Kidney (tissue), 22 donors: Measurements from ENCODE around the gene SIRT4. TPM values are rescaled to one million over a fixed set of nuclear protein-coding genes. Genes with fewer than 3 reads are reported as not detected.
"Not testable (repeated sequence)": the region's sequence is repeated elsewhere in the genome, so short reads cannot be mapped to it uniquely, and the experiment has no call there.

Source experiments
- DNase-seq, 5 donors: peaks; one replicate each; pipeline ENCODE4 v3.0.0-alpha.2; 2013 to 2020
- FAIRE-seq: peaks from 2 replicates; lab custom pipeline; 2012; peaks lifted over from hg19 to GRCh38; lab: Jason Lieb, UNC
- H3K27ac ChIP-seq, 2 donors: one replicate each; pipeline ENCODE4 v1.7.0; 2013; ENCODE audit warnings: low read depth in 2 of 2, low read length in 2 of 2, inconsistent platforms in 1 of 2
- H3K27me3 ChIP-seq: one replicate; pipeline ENCODE4 v1.7.1; 2013; ENCODE audit warnings: low read length, inconsistent platforms; ENCODE audit not compliant: control insufficient read depth, insufficient read depth
- H3K36me3 ChIP-seq, 3 donors: one replicate each; pipeline versions ENCODE4 v1.7.0 to v1.7.1; 2013; ENCODE audit warnings: low read length in 3 of 3, control low read depth in 1 of 3, inconsistent platforms in 1 of 3; ENCODE audit not compliant: insufficient read depth in 3 of 3, control insufficient read depth in 2 of 3
- H3K4me1 ChIP-seq, 3 donors: one replicate each; pipeline versions ENCODE4 v1.7.0 to v1.7.1; 2013; ENCODE audit warnings: low read length in 3 of 3, inconsistent platforms in 1 of 3, low read depth in 1 of 3; ENCODE audit not compliant: control insufficient read depth in 2 of 3, insufficient read depth in 2 of 3
- H3K4me3 ChIP-seq, 3 donors: one replicate each; pipeline versions ENCODE4 v1.7.0 to v1.8.1; 2013; ENCODE audit warnings: low read length in 3 of 3, control low read depth in 1 of 3, inconsistent platforms in 1 of 3
- H3K9ac ChIP-seq, 3 donors: one replicate each; pipeline versions ENCODE4 v1.7.0 to v1.7.1; 2013; ENCODE audit warnings: low read length in 3 of 3, control low read depth in 1 of 3, inconsistent platforms in 1 of 3
- H3K9me3 ChIP-seq, 3 donors: one replicate each; pipeline versions ENCODE4 v1.7.0 to v1.7.1; 2013; ENCODE audit warnings: low read length in 3 of 3, control low read depth in 1 of 3, inconsistent platforms in 1 of 3; ENCODE audit not compliant: control insufficient read depth in 2 of 3, insufficient read depth in 1 of 3
- CTCF ChIP-seq: IDR thresholded peaks from 3 replicates; pipeline ENCODE4 v1.5.1; 2012; ENCODE audit warnings: mild to moderate bottlenecking, moderate library complexity, borderline replicate concordance; ENCODE audit not compliant: insufficient read depth; ENCODE audit errors: extremely low read depth
- intact Hi-C: fragments of 100-400 bp; cut with DNase I; formaldehyde crosslinking; loops from one replicate; pipeline ENCODE4 v1.11.1; 2022
- long read RNA-seq, 10 donors: library from polyadenylated mRNA in 1 of 10; unstranded in 1 of 10; transcript quantifications; one replicate each; pipeline ENCODE4 v2.0.0 and lab custom pipeline, GENCODE V29; 2021 to 2026
- polyA plus RNA-seq: library from polyadenylated mRNA; stranded (reverse); fragments of 350-450 nt; fragmentation: Illumina TruSeq; extraction: RNeasy Lipid Tissue Mini Kit (QIAGEN cat#74804); gene quantifications from one replicate; pipeline ENCODE4 v1.2.3, GENCODE V29; 2014; ENCODE audit warnings: low read depth, low replicate concordance; ENCODE audit not compliant: insufficient read depth
- total RNA-seq: library from RNA; stranded (reverse); fragmentation: NEBNext Ultra II Directional; extraction: Animal tissue kit (Norgen Biotek cat#: 25700); gene quantifications from one replicate; pipeline ENCODE4 v1.2.1, GENCODE V29; 2021
- donor health status: control.
- donor health status: control.
- donor health status: control.
- donor health status: control.
- donor health status: control.
- donor health status: DM: yes; HTN: yes; CAD: no.
- donor health status: Normal renal cell carcinoma (clear cell type).

The SIRT4 gene, protein sequence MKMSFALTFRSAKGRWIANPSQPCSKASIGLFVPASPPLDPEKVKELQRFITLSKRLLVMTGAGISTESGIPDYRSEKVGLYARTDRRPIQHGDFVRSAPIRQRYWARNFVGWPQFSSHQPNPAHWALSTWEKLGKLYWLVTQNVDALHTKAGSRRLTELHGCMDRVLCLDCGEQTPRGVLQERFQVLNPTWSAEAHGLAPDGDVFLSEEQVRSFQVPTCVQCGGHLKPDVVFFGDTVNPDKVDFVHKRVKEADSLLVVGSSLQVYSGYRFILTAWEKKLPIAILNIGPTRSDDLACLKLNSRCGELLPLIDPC
- total RNA-seq (1.5 TPM), polyA plus RNA-seq (8.1 TPM)
- long read RNA-seq, donor 1 = 0 reads
- long read RNA-seq, donor 2, partial matches to known transcripts = 0 of 1 reads
- long read RNA-seq, donor 2, other reads (novel, unspliced or antisense) = 0 of 1 reads
- long read RNA-seq, donor 3, partial matches to known transcripts = 0 of 1 reads
- long read RNA-seq, donor 3, other reads (novel, unspliced or antisense) = 0 of 1 reads
- long read RNA-seq, donor 4 = 0 reads
- long read RNA-seq, donor 5 = 0 reads
- long read RNA-seq, donor 6, partial matches to known transcripts = 0 of 1 reads
- long read RNA-seq, donor 6, other reads (novel, unspliced or antisense) = 0 of 1 reads
- long read RNA-seq, donor 7, partial matches to known transcripts = 0 of 2 reads
- long read RNA-seq, donor 7, other reads (novel, unspliced or antisense) = 1 of 2 reads
- long read RNA-seq, donor 8 = 0 reads
- long read RNA-seq, donor 9, partial matches to known transcripts = 0 of 1 reads
- long read RNA-seq, donor 9, other reads (novel, unspliced or antisense) = 0 of 1 reads
- long read RNA-seq, donor 10 = 0 reads

DNA sequence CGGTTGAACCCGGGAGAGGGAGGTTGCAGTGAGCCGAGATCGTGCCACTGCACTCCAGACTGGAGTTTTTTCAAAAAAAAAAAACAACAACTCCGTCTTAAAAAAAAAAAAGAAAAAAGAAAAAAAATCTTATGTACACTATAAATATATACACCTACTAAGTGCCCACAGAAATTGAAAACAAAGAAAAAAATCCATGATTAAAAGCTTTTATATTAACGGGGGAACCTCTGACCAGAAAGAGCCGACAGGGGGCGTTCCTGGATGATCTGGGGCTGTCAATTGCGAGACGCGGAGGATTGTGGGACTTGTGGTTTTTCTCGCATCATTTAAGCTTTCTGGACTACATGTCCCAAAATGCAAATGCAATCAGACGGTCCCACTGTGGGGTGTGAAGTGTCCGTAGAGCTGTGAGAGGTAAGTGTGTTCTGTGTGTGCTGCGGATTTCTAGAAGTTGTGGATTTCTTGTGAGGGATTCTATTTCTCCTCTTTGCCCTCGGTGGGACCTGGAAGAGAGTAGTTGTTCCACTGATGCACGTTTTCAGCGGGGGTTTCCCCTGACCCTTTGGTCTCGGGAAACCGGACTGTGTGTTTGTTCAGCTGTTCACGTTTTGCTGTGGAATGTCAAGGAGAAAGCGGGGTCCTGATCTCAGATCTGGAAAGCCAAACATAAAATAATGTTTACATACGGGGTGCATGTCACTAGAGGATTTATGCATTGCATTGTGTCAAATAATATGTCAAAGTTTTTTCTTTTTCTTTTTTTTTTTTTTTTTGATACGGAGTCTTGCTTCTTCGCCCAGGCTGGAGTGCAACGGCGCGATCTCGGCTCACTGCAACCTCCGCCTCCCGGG lies at the start of gene SIRT4:
Gene SIRT4 (plus strand): TSS at position 360 of the 854 bp plus-strand sequence. CDS start 1,241 bp downstream, outside the sequence.
- H3K9me3 ChIP-seq = no peaks in the 10 kb centered on the region
- peak within 1 kb of the TSS; percentile 53 to 85 for H3K27ac ChIP-seq
- FAIRE-seq = peak; percentile 88
- intact Hi-C loops = no loop called here
- H3K4me1 ChIP-seq = no peaks in the 10 kb centered on the region
- H3K36me3 ChIP-seq = no peaks in the 10 kb centered on the region
- peak within 1 kb of the TSS; percentile 65 to 82 (median 69) for H3K9ac ChIP-seq
- peak; percentile 63 for TF ChIP-seq CTCF
- H3K4me3 ChIP-seq = peak within 1 kb of the TSS; percentile 84 to 100 (median 89)
- H3K27me3 ChIP-seq = no peaks in the 10 kb centered on the region
- peak; percentile 91 to 99 (median 93) for DNase-seq

DNA sequence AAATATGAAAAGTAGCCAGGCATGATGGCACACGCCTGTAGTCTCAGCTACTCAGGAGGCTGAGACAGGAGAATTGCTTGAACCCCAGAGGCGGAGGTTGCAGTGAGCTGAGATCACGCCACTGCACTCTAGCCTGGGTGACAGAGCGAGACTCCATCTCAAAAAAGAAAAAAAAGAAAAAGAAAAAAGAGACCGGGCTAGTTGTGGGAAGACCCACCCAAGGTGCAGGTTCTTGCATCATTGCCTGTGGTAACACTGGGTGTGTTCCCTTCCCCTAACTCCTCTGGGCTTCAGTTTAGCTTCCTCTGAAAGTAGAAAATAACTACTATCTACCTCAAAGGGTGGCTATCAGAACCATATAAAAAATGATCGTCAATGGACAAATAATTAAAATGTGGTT lies 48.8 kb upstream of the SIRT4 start:
- intact Hi-C loops = not testable (repeated sequence)

GRCh38 chr12:120254809-120255208 lies 47.3 kb upstream of the SIRT4 start:
- Histone ChIP-seq H3K27ac (peak overlapping the region; percentile 18 to 75), H3K9ac (peak overlapping the region in 1 of 3 donors; percentile 55), H3K4me3 (no peak overlapping the region), H3K9me3 (no peaks in the 10 kb centered on the region), H3K4me1 (peaks cover 0 to 43% (median 27%) of the 10 kb centered on the region in 3 donors), H3K27me3 (no peaks in the 10 kb centered on the region), H3K36me3 (no peaks in the 10 kb centered on the region)
- intact Hi-C loops = no loop called here
- DNase-seq = no peak
- peak; percentile 1 for TF ChIP-seq CTCF
- FAIRE-seq = no peak

More for the DNA sequence above, 48.8 kb upstream of the SIRT4 start:
- not testable (repeated sequence) for H3K27me3 ChIP-seq, H3K9me3 ChIP-seq, DNase-seq, H3K9ac ChIP-seq, H3K27ac ChIP-seq, H3K36me3 ChIP-seq, FAIRE-seq, H3K4me3 ChIP-seq
- H3K4me1 ChIP-seq = peaks cover 0 to 50% (median 26%) of the 10 kb centered on the region in 3 donors
